Subcutaneous abdominal adipose tissue (tissue), 5 donors: Measurements from ENCODE around the gene TMPRSS4.

Experiments
- H3K27ac ChIP-seq: one replicate; pipeline ENCODE4 v1.7.0; 2013; ENCODE audit warnings: low read depth, mild to moderate bottlenecking, inconsistent platforms, low read length, moderate library complexity
- H3K27me3 ChIP-seq, 5 donors: one replicate each; pipeline ENCODE4 v1.7.0; 2013; ENCODE audit warnings: low read length in 5 of 5, inconsistent platforms in 1 of 5; ENCODE audit not compliant: control insufficient read depth in 5 of 5, insufficient read depth in 4 of 5
- H3K36me3 ChIP-seq, 5 donors: one replicate each; pipeline ENCODE4 v1.7.0; 2013; ENCODE audit warnings: low read length in 5 of 5; ENCODE audit not compliant: control insufficient read depth in 5 of 5, insufficient read depth in 5 of 5
- H3K4me1 ChIP-seq, 5 donors: one replicate each; pipeline ENCODE4 v1.7.0; 2013; ENCODE audit warnings: low read length in 5 of 5, mild to moderate bottlenecking in 3 of 5, moderate library complexity in 1 of 5; ENCODE audit not compliant: control insufficient read depth in 5 of 5, insufficient read depth in 5 of 5
- H3K4me3 ChIP-seq, 5 donors: one replicate each; pipeline ENCODE4 v1.7.0; 2013; ENCODE audit warnings: low read length in 5 of 5, low read depth in 1 of 5
- H3K9ac ChIP-seq, 5 donors: one replicate each; pipeline ENCODE4 v1.7.0; 2013; ENCODE audit warnings: low read length in 5 of 5, mild to moderate bottlenecking in 4 of 5, moderate library complexity in 3 of 5
- H3K9me3 ChIP-seq, 5 donors: one replicate each; pipeline ENCODE4 v1.7.0; 2013; ENCODE audit warnings: low read length in 5 of 5; ENCODE audit not compliant: control insufficient read depth in 5 of 5
- donor health status: healthy.
- donor health status: healthy.
- donor health status: healthy.
- donor health status: healthy.
- donor health status: healthy.

TMPRSS4 gene

GRCh38 chr11:118143661-118144185 lies 66.8 kb downstream of the TMPRSS4 start:
- H3K4me3 ChIP-seq = no peak overlapping the region
- H3K9me3 ChIP-seq = no peaks in the 10 kb centered on the region
- no peak overlapping the region for H3K27ac ChIP-seq
- no peak overlapping the region for H3K9ac ChIP-seq
- H3K36me3 ChIP-seq = no peaks in the 10 kb centered on the region
- H3K4me1 ChIP-seq = peaks cover 0 to 25% (median 11%) of the 10 kb centered on the region in 5 donors
- peaks cover 11 to 37% (median 26%) of the 10 kb centered on the region in 5 donors for H3K27me3 ChIP-seq

GRCh38 chr11:118144301-118145268 lies 67.7 kb downstream of the TMPRSS4 start:
- no peak overlapping the region for H3K27ac ChIP-seq

GRCh38 chr11:118145285-118146227 lies 68.7 kb downstream of the TMPRSS4 start:
- Histone ChIP-seq H3K27me3 (peaks cover 8 to 37% (median 30%) of the 10 kb centered on the region in 5 donors), H3K27ac (no peak overlapping the region), H3K36me3 (no peaks in the 10 kb centered on the region), H3K4me1 (peaks cover 0 to 29% (median 14%) of the 10 kb centered on the region in 5 donors), H3K4me3 (peak overlapping the region; percentile 25 to 71 (median 58)), H3K9ac (peak overlapping the region in 2 of 5 donors; percentile 4 to 27), H3K9me3 (no peaks in the 10 kb centered on the region)

More at GRCh38 chr11:118144301-118145268, 67.7 kb downstream of the TMPRSS4 start:
- Histone ChIP-seq H3K4me1 (peaks cover 0 to 29% (median 14%) of the 10 kb centered on the region in 5 donors), H3K36me3 (no peaks in the 10 kb centered on the region), H3K9ac (peak overlapping the region in 1 of 5 donors; percentile 4), H3K9me3 (no peaks in the 10 kb centered on the region), H3K4me3 (peak overlapping the region in 3 of 5 donors; percentile 25 to 71 (median 39)), H3K27me3 (peaks cover 8 to 39% (median 29%) of the 10 kb centered on the region in 5 donors)

- H3K9ac ChIP-seq = no peak overlapping the region
- no peak overlapping the region for H3K27ac ChIP-seq
- no peak overlapping the region for H3K4me3 ChIP-seq
- H3K9me3 ChIP-seq = no peaks in the 10 kb centered on the region
- H3K4me1 ChIP-seq = peaks cover 0 to 29% (median 14%) of the 10 kb centered on the region in 5 donors
- H3K36me3 ChIP-seq = no peaks in the 10 kb centered on the region
- peaks cover 4 to 47% (median 28%) of the 10 kb centered on the region in 5 donors for H3K27me3 ChIP-seq
Measured at GRCh38 chr11:118146554-118146953, 69.7 kb downstream of the TMPRSS4 start.

- no peaks in the 10 kb centered on the region for H3K9me3 ChIP-seq
- peak overlapping the region in 1 of 5 donors; percentile 27 for H3K4me3 ChIP-seq
- H3K9ac ChIP-seq = no peak overlapping the region
- peaks cover 13 to 56% (median 36%) of the 10 kb centered on the region in 5 donors for H3K27me3 ChIP-seq
- no peaks in the 10 kb centered on the region for H3K36me3 ChIP-seq
- no peak overlapping the region for H3K27ac ChIP-seq
- peaks cover 0 to 32% (median 18%) of the 10 kb centered on the region in 5 donors for H3K4me1 ChIP-seq
Measured at GRCh38 chr11:118147502-118147901, 70.6 kb downstream of the TMPRSS4 start.

GRCh38 chr11:118148240-118148639 lies 71.4 kb downstream of the TMPRSS4 start:
- H3K27me3 ChIP-seq = peaks cover 10 to 54% (median 33%) of the 10 kb centered on the region in 5 donors
- no peak overlapping the region for H3K4me3 ChIP-seq
- no peaks in the 10 kb centered on the region for H3K9me3 ChIP-seq
- H3K9ac ChIP-seq = no peak overlapping the region
- H3K36me3 ChIP-seq = no peaks in the 10 kb centered on the region
- H3K27ac ChIP-seq = no peak overlapping the region
- H3K4me1 ChIP-seq = peaks cover 0 to 37% (median 24%) of the 10 kb centered on the region in 5 donors

- no peak overlapping the region for H3K9ac ChIP-seq
- peaks cover 0 to 38% (median 25%) of the 10 kb centered on the region in 5 donors for H3K4me1 ChIP-seq
- no peak overlapping the region for H3K4me3 ChIP-seq
- no peaks in the 10 kb centered on the region for H3K9me3 ChIP-seq
- H3K27me3 ChIP-seq = peaks cover 14 to 53% (median 35%) of the 10 kb centered on the region in 5 donors
- H3K27ac ChIP-seq = no peak overlapping the region
- H3K36me3 ChIP-seq = no peaks in the 10 kb centered on the region
Measured at GRCh38 chr11:118148856-118149255, 72.0 kb downstream of the TMPRSS4 start.

GRCh38 chr11:118149493-118149892 lies 72.6 kb downstream of the TMPRSS4 start:
- Histone ChIP-seq H3K36me3 (no peaks in the 10 kb centered on the region), H3K9ac (no peak overlapping the region), H3K27me3 (peaks cover 19 to 51% (median 39%) of the 10 kb centered on the region in 5 donors), H3K4me3 (peak overlapping the region in 1 of 5 donors; percentile 2), H3K4me1 (peaks cover 0 to 38% (median 25%) of the 10 kb centered on the region in 5 donors), H3K9me3 (no peaks in the 10 kb centered on the region), H3K27ac (no peak overlapping the region)

- Histone ChIP-seq H3K27ac (no peak overlapping the region), H3K4me1 (peaks cover 0 to 25% (median 14%) of the 10 kb centered on the region in 5 donors), H3K9ac (no peak overlapping the region), H3K9me3 (no peaks in the 10 kb centered on the region), H3K4me3 (peak overlapping the region in 2 of 5 donors; percentile 4 to 60), H3K27me3 (peaks cover 30 to 60% (median 49%) of the 10 kb centered on the region in 5 donors), H3K36me3 (no peaks in the 10 kb centered on the region)
Measured at GRCh38 chr11:118151431-118151830, 74.6 kb downstream of the TMPRSS4 start.
